HG03097 (cell line): ENCODE data around the gene TIGIT.

Experiments
- ATAC-seq: cut with Tn5 transposase; IDR thresholded peaks from one replicate; pipeline ENCODE4 v1.9.1; 2021; ENCODE audit not compliant: unreplicated experiment, low FRiP score

TIGIT gene

DNA sequence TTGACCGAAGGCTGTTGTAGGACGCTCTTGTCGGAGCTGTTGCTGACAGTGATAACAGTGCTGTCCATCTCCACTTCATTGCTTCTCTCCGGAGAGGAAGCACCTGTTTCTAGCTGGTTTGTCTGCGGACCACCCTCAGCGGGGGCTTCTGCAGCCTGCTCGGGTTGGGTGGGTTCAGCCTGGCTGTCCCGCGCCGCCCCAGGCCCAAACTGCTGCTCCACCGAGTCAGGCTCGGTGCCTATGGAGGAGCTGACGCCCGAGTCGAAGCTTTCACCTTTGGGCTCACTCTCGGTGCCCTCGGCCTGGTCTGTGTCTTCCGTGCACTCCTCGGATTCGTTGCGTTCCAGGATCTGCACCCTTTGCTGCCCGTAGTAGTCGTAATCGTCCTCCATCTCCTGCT, 56.9 kb downstream of the TIGIT start:
- ATAC-seq: no peak

DNA sequence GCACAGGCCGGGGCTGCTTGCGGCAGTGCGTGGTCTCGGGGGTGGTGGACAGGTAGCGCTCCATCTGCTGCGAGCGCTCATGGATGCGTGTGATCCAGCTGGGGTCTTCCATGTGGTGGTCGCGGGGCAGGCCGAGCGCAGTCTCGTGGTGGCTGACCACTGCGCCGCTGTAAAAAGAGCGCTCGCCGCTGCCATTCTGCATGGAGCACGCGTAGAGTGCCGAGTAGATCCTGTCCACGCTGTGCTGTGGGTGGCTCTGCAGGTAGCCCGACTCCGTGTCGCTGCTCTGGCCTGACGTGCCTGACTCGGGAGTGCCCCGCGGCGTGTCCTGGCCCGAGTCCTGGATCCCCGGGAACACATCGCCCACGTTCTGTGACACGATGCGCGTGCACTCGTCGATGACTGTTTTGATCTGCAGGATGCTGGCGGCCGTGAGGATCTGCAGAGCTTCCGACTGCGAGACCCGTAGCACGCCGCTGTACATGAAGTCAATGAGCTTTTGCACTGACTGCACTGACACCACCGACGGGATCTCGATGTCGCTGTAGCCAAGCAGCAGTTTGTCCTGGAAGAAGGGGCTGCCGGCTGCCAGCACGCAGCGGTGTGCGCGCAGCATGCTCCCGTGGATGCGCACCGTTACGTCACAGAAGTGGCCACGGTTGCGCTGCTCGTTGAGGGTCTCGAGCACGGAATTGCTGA, 57.4 kb downstream of the TIGIT start:
- no peak for ATAC-seq

DNA sequence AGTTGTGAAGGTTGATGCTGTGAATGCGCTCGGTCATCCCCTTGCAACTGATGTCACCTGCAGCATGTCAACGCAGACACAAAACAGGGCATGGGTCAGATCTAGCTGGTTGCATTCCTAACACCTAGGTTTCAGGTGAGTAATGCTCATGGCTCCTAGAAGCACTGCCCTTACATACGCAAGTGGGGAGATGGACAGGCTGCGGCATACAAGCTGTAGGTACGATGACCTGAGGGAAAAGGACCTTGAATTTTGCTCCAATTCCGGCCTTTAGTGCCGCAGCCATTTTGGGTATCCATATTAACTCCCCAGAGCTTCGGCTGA, 58.0 kb downstream of the TIGIT start:
- no peak for ATAC-seq

DNA sequence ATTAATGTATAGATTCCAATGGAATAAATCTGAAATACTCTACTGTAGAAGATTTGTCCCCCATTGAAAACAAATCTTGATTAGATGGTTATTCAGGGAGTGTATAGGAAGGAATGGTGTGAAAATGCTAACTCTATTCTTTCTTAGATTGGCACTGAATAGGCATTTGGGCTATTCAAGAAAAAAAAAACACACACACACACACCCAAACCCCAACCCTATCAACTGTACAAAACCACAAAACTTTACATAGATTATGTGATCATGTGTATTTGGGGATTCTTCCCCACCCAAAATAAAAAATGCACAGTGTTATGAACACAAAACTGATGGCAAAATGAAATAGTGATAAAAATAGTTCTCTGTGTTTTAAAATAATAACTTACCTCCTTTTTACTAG, 61.8 kb downstream of the TIGIT start:
- ATAC-seq: no peak

DNA sequence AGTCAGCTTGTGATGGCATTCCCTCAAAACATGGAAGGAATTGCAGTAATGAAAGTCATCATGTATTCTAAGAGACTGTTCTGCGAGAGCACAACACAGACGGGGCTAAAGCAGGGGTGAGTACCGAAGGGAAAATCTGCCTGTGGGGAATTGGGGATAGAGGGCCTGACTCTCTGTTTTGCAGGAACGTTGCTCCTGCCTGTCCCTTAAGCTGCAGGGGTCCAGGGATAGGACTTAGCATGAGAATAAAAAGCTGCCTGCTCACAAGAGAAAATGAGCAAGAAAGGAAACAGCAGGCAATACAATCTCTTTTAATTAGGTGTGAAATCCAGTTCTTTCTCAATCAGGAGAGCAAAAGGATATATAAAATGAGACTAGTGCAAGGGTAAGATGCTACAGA, 62.2 kb downstream of the TIGIT start:
- ATAC-seq: no peak

DNA sequence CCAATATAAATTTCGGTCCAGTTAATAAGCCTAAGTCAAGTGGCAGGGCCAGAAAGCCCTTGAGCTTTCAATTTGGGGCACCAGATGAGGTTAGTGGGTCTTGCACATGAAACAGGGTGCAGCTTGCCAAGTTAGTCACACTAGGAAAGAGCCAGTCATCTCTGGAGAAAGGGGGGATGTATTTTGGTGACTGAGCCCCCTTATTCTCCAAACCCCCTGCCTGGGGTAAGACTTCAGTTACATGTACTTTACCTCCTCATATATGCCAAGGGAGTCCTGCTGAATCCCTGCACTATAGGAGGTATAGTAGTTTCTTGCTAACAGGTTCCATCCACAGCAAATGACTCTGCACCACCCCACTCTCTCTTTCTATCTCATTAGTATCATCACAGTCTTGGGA, 62.7 kb downstream of the TIGIT start:
- no peak for ATAC-seq
